DOHH2 (cell line): Measurements from ENCODE around the gene NF1.

Source experiments
- H3F3A ChIP-seq: fragments of 200-600 bp; sonication (generic), shearing (Covaris generic); 2 replicates; pipeline ENCODE4 v1.6.0; 2016; ENCODE audit warnings: antibody characterized with exemption, mild to moderate bottlenecking; ENCODE audit not compliant: control insufficient read depth, insufficient read depth
- H3K27ac ChIP-seq: fragments of 200-600 bp; sonication (generic); 2 replicates; pipeline ENCODE4 v1.5.1; 2014; ENCODE audit warnings: low read depth, mild to moderate bottlenecking, low read length, moderate library complexity
- H3K27me3 ChIP-seq: fragments of 200-600 bp; sonication (generic); 2 replicates; pipeline ENCODE4 v1.6.1; 2014; ENCODE audit warnings: mild to moderate bottlenecking, low read length, mixed read lengths; ENCODE audit not compliant: control insufficient read depth
- H3K36me3 ChIP-seq: fragments of 200-600 bp; sonication (generic); 2 replicates; pipeline ENCODE4 v1.6.1; 2014; ENCODE audit warnings: mild to moderate bottlenecking, low read length, moderate library complexity, mixed read lengths; ENCODE audit not compliant: control insufficient read depth
- H3K4me1 ChIP-seq: fragments of 200-600 bp; sonication (generic); 2 replicates; pipeline ENCODE4 v1.6.1; 2014; ENCODE audit warnings: mild to moderate bottlenecking, low read length, mixed read lengths; ENCODE audit not compliant: control insufficient read depth
- H3K4me2 ChIP-seq: fragments of 200-600 bp; sonication (generic); 2 replicates; pipeline ENCODE4 v1.6.0; 2014; ENCODE audit warnings: mild to moderate bottlenecking, low read length, moderate library complexity
- H3K4me3 ChIP-seq: fragments of 200-600 bp; sonication (generic); 2 replicates; pipeline ENCODE4 v1.5.1; 2014; ENCODE audit warnings: mild to moderate bottlenecking, low read length, mixed read lengths
- H3K79me2 ChIP-seq: fragments of 200-600 bp; sonication (generic); 2 replicates; pipeline ENCODE4 v1.6.1; 2014; ENCODE audit warnings: mild to moderate bottlenecking, low read length, mixed read lengths; ENCODE audit not compliant: control insufficient read depth
- H3K9me2 ChIP-seq: fragments of 200-600 bp; sonication (generic); replicated peaks from 2 replicates; pipeline ENCODE4 v1.6.1; 2014; ENCODE audit warnings: mild to moderate bottlenecking, low read length, mixed read lengths; ENCODE audit not compliant: control insufficient read depth
- H3K9me3 ChIP-seq: fragments of 200-600 bp; sonication (generic); 2 replicates; pipeline ENCODE4 v1.6.1; 2014; ENCODE audit warnings: antibody characterized with exemption, low read length, mixed read lengths; ENCODE audit not compliant: control insufficient read depth, insufficient read depth
- H4K20me1 ChIP-seq: fragments of 200-600 bp; sonication (generic); 2 replicates; pipeline ENCODE4 v1.6.0; 2014; ENCODE audit warnings: low read depth, mild to moderate bottlenecking, antibody characterized with exemption, low read length, moderate library complexity; ENCODE audit not compliant: control insufficient read depth, insufficient read depth
- EZH2phosphoT487 ChIP-seq: fragments of 200-600 bp; sonication (generic); IDR thresholded peaks from 2 replicates; pipeline ENCODE4 v1.6.1; 2017; ENCODE audit warnings: borderline replicate concordance, mild to moderate bottlenecking, antibody characterized with exemption, low read length, moderate library complexity, mixed read lengths
- TF ChIP-seq, protein P1 (sequence below): fragments of 200-600 bp; sonication (generic); IDR thresholded peaks from one replicate; pipeline ENCODE4 v1.5.1; 2014; ENCODE audit warnings: antibody characterized with exemption, mild to moderate bottlenecking, low read depth, low read length; ENCODE audit not compliant: poor library complexity, severe bottlenecking

Gene NF1

DNA sequence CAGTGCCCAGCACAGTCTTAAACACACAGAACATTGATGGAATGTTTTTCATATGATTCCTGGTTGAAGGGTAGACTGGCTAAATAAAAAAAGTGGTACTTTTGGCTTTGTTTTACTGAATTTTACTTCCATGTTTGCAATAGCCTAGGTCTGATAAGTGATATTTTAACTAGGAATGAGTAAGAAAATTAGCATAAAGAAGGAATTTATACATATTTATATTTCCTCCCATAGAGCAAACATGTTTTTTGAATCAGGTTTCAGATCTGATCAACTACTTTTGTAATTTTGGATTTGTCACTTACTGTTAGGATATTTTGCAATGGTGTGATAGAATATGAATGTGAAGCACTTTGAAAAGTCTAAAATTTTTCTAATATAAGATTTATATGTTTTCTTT lies 7.2 kb downstream of the NF1 start:
- Histone ChIP-seq H3K9me3 (no peaks in the 10 kb centered on the region), H3K4me1 (peaks cover 7% of the 10 kb centered on the region), H4K20me1 (peaks cover 13% of the 10 kb centered on the region; the same call in 1 of the 2 replicates), H3K4me2 (no peak overlapping the region), H3K36me3 (peaks cover 8% of the 10 kb centered on the region), H3K27ac (no peak overlapping the region), H3K79me2 (peaks cover 96% of the 10 kb centered on the region), H3K4me3 (no peak overlapping the region), H3K27me3 (no peaks in the 10 kb centered on the region), H3K9me2 (no peaks in the 10 kb centered on the region), H3F3A (no peaks in the 10 kb centered on the region)
- TF ChIP-seq, protein P1, sequence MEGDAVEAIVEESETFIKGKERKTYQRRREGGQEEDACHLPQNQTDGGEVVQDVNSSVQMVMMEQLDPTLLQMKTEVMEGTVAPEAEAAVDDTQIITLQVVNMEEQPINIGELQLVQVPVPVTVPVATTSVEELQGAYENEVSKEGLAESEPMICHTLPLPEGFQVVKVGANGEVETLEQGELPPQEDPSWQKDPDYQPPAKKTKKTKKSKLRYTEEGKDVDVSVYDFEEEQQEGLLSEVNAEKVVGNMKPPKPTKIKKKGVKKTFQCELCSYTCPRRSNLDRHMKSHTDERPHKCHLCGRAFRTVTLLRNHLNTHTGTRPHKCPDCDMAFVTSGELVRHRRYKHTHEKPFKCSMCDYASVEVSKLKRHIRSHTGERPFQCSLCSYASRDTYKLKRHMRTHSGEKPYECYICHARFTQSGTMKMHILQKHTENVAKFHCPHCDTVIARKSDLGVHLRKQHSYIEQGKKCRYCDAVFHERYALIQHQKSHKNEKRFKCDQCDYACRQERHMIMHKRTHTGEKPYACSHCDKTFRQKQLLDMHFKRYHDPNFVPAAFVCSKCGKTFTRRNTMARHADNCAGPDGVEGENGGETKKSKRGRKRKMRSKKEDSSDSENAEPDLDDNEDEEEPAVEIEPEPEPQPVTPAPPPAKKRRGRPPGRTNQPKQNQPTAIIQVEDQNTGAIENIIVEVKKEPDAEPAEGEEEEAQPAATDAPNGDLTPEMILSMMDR = no peak

GRCh38 chr17:31105991-31106390 lies 11.2 kb downstream of the NF1 start:
- Histone ChIP-seq H3K4me1 (peaks cover 13% of the 10 kb centered on the region), H3K9me2 (no peaks in the 10 kb centered on the region), H4K20me1 (0 out of 2 replicates have a peak, but pooled peaks cover 8% of the 10 kb centered on the region), H3K9me3 (no peaks in the 10 kb centered on the region), H3K4me2 (no peak overlapping the region), H3K27ac (no peak overlapping the region), H3K4me3 (no peak overlapping the region), H3K79me2 (peaks cover 96% of the 10 kb centered on the region), H3K36me3 (peaks cover 7% of the 10 kb centered on the region; the same call in 1 of the 2 replicates), H3F3A (peaks cover 2% of the 10 kb centered on the region; the same call in 1 of the 2 replicates), H3K27me3 (no peaks in the 10 kb centered on the region)
- no peak for TF ChIP-seq EZH2phosphoT487
- TF ChIP-seq, protein P1 = no peak

DNA sequence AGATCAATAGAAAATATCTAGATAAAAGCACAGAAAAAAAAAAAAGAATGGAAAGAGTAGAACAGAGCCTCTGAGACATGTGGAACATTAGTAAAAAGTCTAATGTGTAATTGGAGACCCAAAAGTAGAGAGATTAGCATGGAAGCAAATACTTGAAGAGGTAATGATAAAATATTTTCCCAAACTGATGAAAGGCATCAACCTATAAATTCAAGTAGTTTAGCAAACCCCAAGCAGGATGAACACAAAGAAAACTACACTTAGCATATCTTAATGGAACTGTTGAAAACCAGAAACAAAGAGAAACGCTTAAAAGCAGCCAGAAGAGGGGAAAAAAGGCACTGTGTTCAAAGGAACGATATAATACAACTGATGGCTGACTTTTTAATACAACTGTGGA lies 16.4 kb downstream of the NF1 start:
- no peaks in the 10 kb centered on the region for H3K9me3 ChIP-seq
- H3K79me2 ChIP-seq = peaks cover 93% of the 10 kb centered on the region
- peaks cover 10% of the 10 kb centered on the region for H3K36me3 ChIP-seq
- H3K27me3 ChIP-seq = no peaks in the 10 kb centered on the region
- no peak overlapping the region for H3K4me2 ChIP-seq
- peaks cover 4% of the 10 kb centered on the region; the same call in 1 of the 2 replicates for H3F3A ChIP-seq
- no peaks in the 10 kb centered on the region for H3K9me2 ChIP-seq
- no peak overlapping the region for H3K4me3 ChIP-seq
- no peak for TF ChIP-seq EZH2phosphoT487
- TF ChIP-seq, protein P1 = no peak
- H4K20me1 ChIP-seq = 0 out of 2 replicates have a peak, but pooled peaks cover 2% of the 10 kb centered on the region
- no peak overlapping the region for H3K27ac ChIP-seq
- peaks cover 42% of the 10 kb centered on the region for H3K4me1 ChIP-seq
